Measurements from ENCODE around the gene CATSPERZ.

- TF ChIP-seq POLR2A (IDR thresholded peaks at IDR 0.05; ENCODE audit: low read depth) (no peak), CTCF (IDR thresholded peaks at IDR 0.05) (no peak), EP300 (IDR thresholded peaks at IDR 0.05) (no peak), POLR2AphosphoS5 (IDR thresholded peaks at IDR 0.05) (no peak)
Observed at GRCh38 chr11:64265176-64266160, 34.7 kb upstream of the CATSPERZ start.

Data from esophagus muscularis mucosa (tissue), 4 donors.